GM18861 (cell line): Measurements from ENCODE around the gene RALY.
"Not testable (repeated sequence)": the region's sequence is repeated elsewhere in the genome, so short reads cannot be mapped to it uniquely, and the experiment has no call there.

ENCODE experiments used
- ATAC-seq: cut with Tn5 transposase; IDR thresholded peaks from one replicate; pipeline ENCODE4 v1.9.1; 2021; ENCODE audit not compliant: unreplicated experiment

RALY gene

GRCh38 chr20:34014878-34015277 is 21.2 kb downstream of the RALY start:
- ATAC-seq = no peak

- ATAC-seq = no peak
Measured at GRCh38 chr20:34015401-34016335, 22.0 kb downstream of the RALY start.

- no peak for ATAC-seq
Measured at GRCh38 chr20:34016736-34017135, 23.0 kb downstream of the RALY start.

GRCh38 chr20:34017610-34018009 is 23.9 kb downstream of the RALY start:
- no peak for ATAC-seq

GRCh38 chr20:34018166-34018565 is 24.5 kb downstream of the RALY start:
- ATAC-seq = no peak

GRCh38 chr20:34022151-34022838 is 28.6 kb downstream of the RALY start:
- no peak for ATAC-seq

- ATAC-seq = no peak
Measured at GRCh38 chr20:34022839-34023234, 29.1 kb downstream of the RALY start.

GRCh38 chr20:34023937-34024722 is 30.4 kb downstream of the RALY start:
- no peak for ATAC-seq

- ATAC-seq = no peak
Measured at GRCh38 chr20:34024723-34025351, 31.1 kb downstream of the RALY start.

GRCh38 chr20:34028013-34028412 is 34.3 kb downstream of the RALY start:
- not testable (repeated sequence) for ATAC-seq

- ATAC-seq = no peak
Measured at GRCh38 chr20:34029415-34029814, 35.7 kb downstream of the RALY start.

- no peak for ATAC-seq
Measured at GRCh38 chr20:34030456-34030855, 36.7 kb downstream of the RALY start.

GRCh38 chr20:34033903-34034302 is 40.2 kb downstream of the RALY start:
- no peak for ATAC-seq

GRCh38 chr20:34037121-34037520 is 43.4 kb downstream of the RALY start:
- ATAC-seq = no peak

- ATAC-seq = no peak
Measured at GRCh38 chr20:34037767-34038166, 44.1 kb downstream of the RALY start.

GRCh38 chr20:34040300-34040995 is 46.7 kb downstream of the RALY start:
- no peak for ATAC-seq

GRCh38 chr20:34041226-34041625 is 47.5 kb downstream of the RALY start:
- ATAC-seq = no peak

GRCh38 chr20:34042262-34042661 is 48.6 kb downstream of the RALY start:
- ATAC-seq = no peak

- no peak for ATAC-seq
Measured at GRCh38 chr20:34043025-34043424, 49.3 kb downstream of the RALY start.

GRCh38 chr20:34045294-34045693 is 51.6 kb downstream of the RALY start:
- no peak for ATAC-seq
